Measurements from ENCODE around the gene PCDH7. TPM values are rescaled to one million over a fixed set of nuclear protein-coding genes. Genes with fewer than 3 reads are reported as not detected.
A peak's percentile ranks its signal among the peaks of the same experiment; 100 is the strongest.

PCDH7 gene
- total RNA-seq, 4 donors from 2014 or later, result 225 to 364 (median 314) TPM

GRCh38 chr4:30767147-30767845, 47.1 kb downstream of the PCDH7 start:
- Histone ChIP-seq H3K4me1 (peaks cover 3 to 67% (median 11%) of the 10 kb centered on the region in 3 donors), H3K27me3 (no peaks in the 10 kb centered on the region), H3K4me3 (no peak overlapping the region), H3K27ac (peak overlapping the region in 1 of 4 donors; percentile 12), H3K36me3 (no peaks in the 10 kb centered on the region), H3K9me3 (no peaks in the 10 kb centered on the region)
- 49 to 56% methylated on average over 7 to 8 of the region's 8 CpGs for WGBS, 2 donors (ENCODE audit: low coverage in 1 of 2)
- TF ChIP-seq EP300 (IDR thresholded peaks at IDR 0.05), result no peak
- TF ChIP-seq POLR2A (IDR thresholded peaks at IDR 0.05), result no peak
- TF ChIP-seq CTCF (IDR thresholded peaks at IDR 0.05), result no peak
- TF ChIP-seq POLR2AphosphoS5 (IDR thresholded peaks at IDR 0.05), result no peak
- no peak for ATAC-seq

- Histone ChIP-seq H3K36me3 (no peaks in the 10 kb centered on the region), H3K27ac (no peak overlapping the region), H3K27me3 (no peaks in the 10 kb centered on the region), H3K4me1 (peaks cover 0 to 60% (median 11%) of the 10 kb centered on the region in 3 donors), H3K4me3 (no peak overlapping the region), H3K9me3 (no peaks in the 10 kb centered on the region)
- WGBS, 2 donors (ENCODE audit: low coverage in 1 of 2), result 44 to 47% methylated on average over 2 of the region's 2 CpGs
- no peak for ATAC-seq
- TF ChIP-seq CTCF (IDR thresholded peaks at IDR 0.05) (no peak), POLR2AphosphoS5 (IDR thresholded peaks at IDR 0.05) (no peak), POLR2A (IDR thresholded peaks at IDR 0.05) (no peak), EP300 (IDR thresholded peaks at IDR 0.05) (no peak)
Measured at GRCh38 chr4:30768277-30768676, 48.1 kb downstream of the PCDH7 start.

- H3K27me3 ChIP-seq, result no peaks in the 10 kb centered on the region
- H3K9me3 ChIP-seq, result no peaks in the 10 kb centered on the region
- H3K4me1 ChIP-seq, result peaks cover 0 to 61% (median 11%) of the 10 kb centered on the region in 3 donors
- no peak for TF ChIP-seq CTCF (IDR thresholded peaks at IDR 0.05)
- TF ChIP-seq POLR2A (IDR thresholded peaks at IDR 0.05), result no peak
- TF ChIP-seq POLR2AphosphoS5 (IDR thresholded peaks at IDR 0.05), result no peak
- no peak for TF ChIP-seq EP300 (IDR thresholded peaks at IDR 0.05)
- H3K36me3 ChIP-seq, result no peaks in the 10 kb centered on the region
- ATAC-seq, result no peak
- H3K4me3 ChIP-seq, result no peak overlapping the region
- H3K27ac ChIP-seq, result no peak overlapping the region
- WGBS, 2 donors (ENCODE audit: low coverage in 1 of 2), result 60 to 74% methylated on average over 3 to 4 of the region's 6 CpGs
Measured at GRCh38 chr4:30769093-30769492, 48.9 kb downstream of the PCDH7 start.

GRCh38 chr4:30770049-30770549, 49.9 kb downstream of the PCDH7 start:
- no peak for TF ChIP-seq POLR2A (IDR thresholded peaks at IDR 0.05)
- no peak for TF ChIP-seq CTCF (IDR thresholded peaks at IDR 0.05)
- TF ChIP-seq EP300 (IDR thresholded peaks at IDR 0.05), result no peak
- TF ChIP-seq POLR2AphosphoS5 (IDR thresholded peaks at IDR 0.05), result no peak
- WGBS, 2 donors (ENCODE audit: low coverage in 1 of 2), result 20 to 28% methylated on average over 2 of the region's 2 CpGs
- Histone ChIP-seq H3K27me3 (no peaks in the 10 kb centered on the region), H3K9me3 (no peaks in the 10 kb centered on the region), H3K36me3 (no peaks in the 10 kb centered on the region), H3K27ac (peak overlapping the region; percentile 18 to 29 (median 24)), H3K4me3 (no peak overlapping the region), H3K4me1 (peaks cover 0 to 62% (median 11%) of the 10 kb centered on the region in 3 donors)
- ATAC-seq, result peak; percentile 31

GRCh38 chr4:30770812-30771211, 50.6 kb downstream of the PCDH7 start:
- 46 to 48% methylated on average over 2 of the region's 2 CpGs for WGBS, 2 donors (ENCODE audit: low coverage in 1 of 2)
- H3K27ac ChIP-seq, result peak overlapping the region in 1 of 4 donors; percentile 18
- no peak overlapping the region for H3K4me3 ChIP-seq
- no peaks in the 10 kb centered on the region for H3K27me3 ChIP-seq
- no peak for ATAC-seq
- no peaks in the 10 kb centered on the region for H3K36me3 ChIP-seq
- peaks cover 0 to 55% (median 11%) of the 10 kb centered on the region in 3 donors for H3K4me1 ChIP-seq
- no peaks in the 10 kb centered on the region for H3K9me3 ChIP-seq
- TF ChIP-seq EP300 (IDR thresholded peaks at IDR 0.05) (no peak), POLR2A (IDR thresholded peaks at IDR 0.05) (no peak)

All from gastroesophageal sphincter (tissue), 4 donors.